ENCODE measurements around the gene MEF2D.

Gene MEF2D

GRCh38 chr1:156538711-156539440 is 38.3 kb upstream of the MEF2D start:
- Histone ChIP-seq H3K4me3 (ENCODE audit: low read depth, low read length) (no peak overlapping the region), H3K27me3 (ENCODE audit: insufficient read depth, low read depth, severe bottlenecking) (no peaks in the 10 kb centered on the region), H3K9me3 (ENCODE audit: severe bottlenecking) (no peaks in the 10 kb centered on the region), H3K27ac (no peak overlapping the region), H3K36me3 (peaks cover 84% of the 10 kb centered on the region)
- DNase-seq: no peak
- TF ChIP-seq CTCF (IDR thresholded peaks at IDR 0.05; ENCODE audit: low read depth, low read length): no peak

- no peak for DNase-seq
- Histone ChIP-seq H3K36me3 (peaks cover 84% of the 10 kb centered on the region), H3K4me3 (ENCODE audit: low read depth, low read length) (no peak overlapping the region), H3K9me3 (ENCODE audit: severe bottlenecking) (no peaks in the 10 kb centered on the region), H3K27me3 (ENCODE audit: insufficient read depth, low read depth, severe bottlenecking) (no peaks in the 10 kb centered on the region), H3K27ac (no peak overlapping the region)
- TF ChIP-seq CTCF (IDR thresholded peaks at IDR 0.05; ENCODE audit: low read depth, low read length): no peak
Observed at GRCh38 chr1:156537027-156537426, 36.5 kb upstream of the MEF2D start.

GRCh38 chr1:156534424-156535060 is 34.0 kb upstream of the MEF2D start:
- DNase-seq: no peak
- no peak overlapping the region for H3K27ac ChIP-seq
- TF ChIP-seq CTCF (IDR thresholded peaks at IDR 0.05; ENCODE audit: low read depth, low read length): no peak
- H3K9me3 ChIP-seq (ENCODE audit: severe bottlenecking): no peaks in the 10 kb centered on the region
- no peak overlapping the region for H3K4me3 ChIP-seq (ENCODE audit: low read depth, low read length)
- peaks cover 88% of the 10 kb centered on the region for H3K36me3 ChIP-seq
- no peaks in the 10 kb centered on the region for H3K27me3 ChIP-seq (ENCODE audit: insufficient read depth, low read depth, severe bottlenecking)

GRCh38 chr1:156533568-156534220 is 33.1 kb upstream of the MEF2D start:
- no peak for DNase-seq
- H3K36me3 ChIP-seq: peaks cover 88% of the 10 kb centered on the region
- no peak overlapping the region for H3K27ac ChIP-seq
- no peak for TF ChIP-seq CTCF (IDR thresholded peaks at IDR 0.05; ENCODE audit: low read depth, low read length)
- H3K27me3 ChIP-seq (ENCODE audit: insufficient read depth, low read depth, severe bottlenecking): no peaks in the 10 kb centered on the region
- no peak overlapping the region for H3K4me3 ChIP-seq (ENCODE audit: low read depth, low read length)
- H3K9me3 ChIP-seq (ENCODE audit: severe bottlenecking): no peaks in the 10 kb centered on the region

GRCh38 chr1:156532374-156532773 is 31.8 kb upstream of the MEF2D start:
- Histone ChIP-seq H3K4me3 (ENCODE audit: low read depth, low read length) (no peak overlapping the region), H3K9me3 (ENCODE audit: severe bottlenecking) (no peaks in the 10 kb centered on the region), H3K27ac (no peak overlapping the region), H3K36me3 (peaks cover 87% of the 10 kb centered on the region), H3K27me3 (ENCODE audit: insufficient read depth, low read depth, severe bottlenecking) (no peaks in the 10 kb centered on the region)
- DNase-seq: no peak
- no peak for TF ChIP-seq CTCF (IDR thresholded peaks at IDR 0.05; ENCODE audit: low read depth, low read length)

All from WERI-Rb-1 (cell line).